Liver (tissue), 3 donors: ENCODE data around the gene CLIC5.

Experiments
- EGR1 ChIP-seq, 2 donors: IDR thresholded peaks; 2 replicates each; pipeline ENCODE4 v1.6.1; 2016 to 2018; ENCODE audit warnings: antibody characterized with exemption in 2 of 2, low read depth in 2 of 2
- FOXA1 ChIP-seq: IDR thresholded peaks from 2 replicates; pipeline ENCODE4 v1.6.1; 2016; ENCODE audit warnings: antibody characterized with exemption
- FOXA2 ChIP-seq: IDR thresholded peaks from 2 replicates; pipeline ENCODE4 v1.6.1; 2016; ENCODE audit warnings: antibody characterized with exemption
- JUND ChIP-seq, 2 donors: IDR thresholded peaks; 2 replicates each; pipeline ENCODE4 v1.6.1; 2016; ENCODE audit warnings: antibody characterized with exemption in 2 of 2
- REST ChIP-seq: IDR thresholded peaks from 2 replicates; pipeline ENCODE4 v1.6.1; 2016; ENCODE audit warnings: antibody characterized with exemption, mild to moderate bottlenecking
- SP1 ChIP-seq: IDR thresholded peaks from 2 replicates; pipeline ENCODE4 v1.6.1; 2018; ENCODE audit warnings: antibody characterized with exemption, mild to moderate bottlenecking
- TAF1 ChIP-seq: conservative IDR thresholded peaks from 2 replicates; pipeline ENCODE4 v1.6.1; 2016; ENCODE audit warnings: antibody characterized with exemption, mild to moderate bottlenecking
- TF ChIP-seq, protein P1 (sequence below): fragments of 150-350 bp; IDR thresholded peaks from 2 replicates; pipeline ENCODE4 v1.5.1; 2017; ENCODE audit warnings: improper control_type of control experiment, low read depth, low read length; ENCODE audit not compliant: missing input control
- donor health status: healthy.
- donor health status: healthy.

GRCh38 chr6:45974596-45974995, 41.1 kb downstream of the CLIC5 start:
- TF ChIP-seq, protein P1, sequence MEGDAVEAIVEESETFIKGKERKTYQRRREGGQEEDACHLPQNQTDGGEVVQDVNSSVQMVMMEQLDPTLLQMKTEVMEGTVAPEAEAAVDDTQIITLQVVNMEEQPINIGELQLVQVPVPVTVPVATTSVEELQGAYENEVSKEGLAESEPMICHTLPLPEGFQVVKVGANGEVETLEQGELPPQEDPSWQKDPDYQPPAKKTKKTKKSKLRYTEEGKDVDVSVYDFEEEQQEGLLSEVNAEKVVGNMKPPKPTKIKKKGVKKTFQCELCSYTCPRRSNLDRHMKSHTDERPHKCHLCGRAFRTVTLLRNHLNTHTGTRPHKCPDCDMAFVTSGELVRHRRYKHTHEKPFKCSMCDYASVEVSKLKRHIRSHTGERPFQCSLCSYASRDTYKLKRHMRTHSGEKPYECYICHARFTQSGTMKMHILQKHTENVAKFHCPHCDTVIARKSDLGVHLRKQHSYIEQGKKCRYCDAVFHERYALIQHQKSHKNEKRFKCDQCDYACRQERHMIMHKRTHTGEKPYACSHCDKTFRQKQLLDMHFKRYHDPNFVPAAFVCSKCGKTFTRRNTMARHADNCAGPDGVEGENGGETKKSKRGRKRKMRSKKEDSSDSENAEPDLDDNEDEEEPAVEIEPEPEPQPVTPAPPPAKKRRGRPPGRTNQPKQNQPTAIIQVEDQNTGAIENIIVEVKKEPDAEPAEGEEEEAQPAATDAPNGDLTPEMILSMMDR, result no peak
- no peak for TF ChIP-seq EGR1 (IDR thresholded peaks at IDR 0.05; ENCODE audit: low read depth in 2 of 2)
- no peak for TF ChIP-seq TAF1
- no peak for TF ChIP-seq REST
- no peak for TF ChIP-seq FOXA1
- no peak for TF ChIP-seq FOXA2
- TF ChIP-seq JUND (IDR thresholded peaks at IDR 0.05), result no peak
- TF ChIP-seq SP1, result no peak
